GM19023 (cell line): ENCODE data around the gene PRKN.

Experiments
- ATAC-seq: cut with Tn5 transposase; IDR thresholded peaks from one replicate; pipeline ENCODE4 v1.9.1; 2021; ENCODE audit warnings: mild to moderate bottlenecking, moderate library complexity; ENCODE audit not compliant: unreplicated experiment

PRKN gene

DNA sequence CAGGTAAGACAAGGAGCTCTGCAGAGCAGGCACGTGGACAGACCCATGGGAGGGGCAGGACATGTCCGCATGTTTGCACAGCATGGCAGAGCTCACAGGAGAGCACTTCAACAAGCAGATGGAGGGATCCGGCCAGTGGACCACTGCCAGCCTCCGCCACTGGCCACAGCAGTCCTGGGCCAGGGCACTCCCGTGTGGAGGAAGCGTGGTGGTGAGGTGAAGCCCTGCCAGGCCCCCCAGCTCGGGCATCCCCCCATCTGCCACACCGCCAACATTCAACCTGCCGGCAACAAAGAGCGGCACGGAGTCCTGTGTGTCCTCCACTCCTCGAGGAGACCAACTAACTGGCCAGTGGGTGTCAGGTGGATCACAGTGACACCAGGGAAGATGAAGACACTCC is 1349.5 kb downstream of the PRKN start:
- no peak for ATAC-seq

DNA sequence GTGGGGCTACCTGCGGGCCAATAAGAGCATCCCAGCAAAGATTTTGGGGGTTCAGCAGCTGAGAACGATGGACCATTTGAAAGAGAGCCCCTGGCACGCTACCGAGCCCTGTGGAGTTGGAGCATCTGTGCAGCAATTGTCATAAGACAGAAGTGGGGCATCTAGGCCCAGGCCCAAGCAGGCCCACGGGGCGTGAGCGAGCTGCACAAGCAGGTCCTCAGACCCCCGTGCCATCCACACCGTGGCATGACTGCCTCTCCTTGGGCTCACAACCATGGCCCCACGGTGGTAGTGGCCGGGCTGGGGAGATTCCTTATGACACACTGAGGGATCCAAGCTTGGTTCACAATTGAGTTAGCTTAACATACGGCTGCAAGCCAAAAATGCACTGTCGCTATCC is 1350.5 kb downstream of the PRKN start:
- ATAC-seq = no peak

DNA sequence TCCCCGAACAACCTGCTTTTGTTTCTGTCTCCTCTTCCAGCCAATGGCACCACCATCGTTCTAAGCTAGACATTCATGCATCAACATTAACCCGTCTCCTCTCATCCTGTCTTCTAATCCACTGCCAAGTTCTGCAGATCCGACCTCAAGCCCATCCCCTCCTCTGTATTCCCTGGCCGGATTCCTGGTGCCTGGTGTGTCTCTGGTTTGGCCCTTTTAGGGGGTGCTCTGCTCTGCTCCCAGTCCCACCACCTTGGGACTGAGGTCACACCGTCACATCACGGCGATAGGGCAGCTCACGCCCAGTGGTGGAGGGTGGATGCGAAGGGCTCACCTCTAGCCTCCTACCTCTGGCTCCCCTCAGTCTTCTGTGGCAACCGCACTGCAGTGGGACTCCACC is 1351.2 kb downstream of the PRKN start:
- ATAC-seq = no peak

DNA sequence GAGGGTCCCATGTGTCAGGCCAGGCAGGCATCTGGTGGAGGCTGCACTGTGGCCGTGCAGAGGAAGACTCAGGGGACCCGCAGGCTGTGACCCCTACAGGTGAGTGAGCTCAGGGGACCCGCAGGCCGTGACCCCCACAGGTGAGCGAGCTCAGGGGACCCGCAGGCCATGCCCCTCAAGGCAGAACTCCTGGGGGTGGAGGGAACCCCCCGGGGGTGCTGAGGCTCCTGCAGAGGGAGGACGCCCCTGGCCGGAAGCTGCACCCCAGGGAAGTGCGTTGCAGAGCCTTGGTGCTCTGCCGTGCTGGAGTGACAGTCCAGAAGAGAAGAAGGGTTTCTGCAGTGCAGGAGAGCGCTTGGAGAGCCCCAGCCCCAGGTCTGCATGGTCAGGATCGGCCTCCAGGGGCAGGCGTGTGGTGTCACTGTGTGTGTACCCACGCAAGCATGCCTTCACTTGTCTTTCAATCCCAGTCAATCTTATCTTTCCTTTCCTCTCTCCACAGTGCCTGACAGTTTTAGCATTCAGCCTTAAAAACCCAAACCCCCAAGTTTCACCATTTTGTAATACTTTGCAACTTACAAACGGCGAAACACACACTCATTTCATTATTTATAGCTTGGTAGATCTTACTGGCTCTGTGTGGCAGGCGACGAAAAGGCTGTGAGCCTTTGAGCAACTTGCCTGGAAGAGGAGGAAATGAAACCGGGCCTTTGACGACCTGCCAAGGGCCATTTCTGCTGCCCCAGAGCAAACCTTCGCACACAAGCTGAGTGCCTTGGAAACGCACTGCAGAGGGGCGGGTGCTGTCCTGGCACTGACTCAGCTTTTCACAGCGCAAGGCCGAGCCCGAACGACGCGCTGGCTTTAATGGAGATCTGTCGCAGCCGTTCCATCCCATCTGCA is 1352.3 kb downstream of the PRKN start:
- no peak for ATAC-seq

DNA sequence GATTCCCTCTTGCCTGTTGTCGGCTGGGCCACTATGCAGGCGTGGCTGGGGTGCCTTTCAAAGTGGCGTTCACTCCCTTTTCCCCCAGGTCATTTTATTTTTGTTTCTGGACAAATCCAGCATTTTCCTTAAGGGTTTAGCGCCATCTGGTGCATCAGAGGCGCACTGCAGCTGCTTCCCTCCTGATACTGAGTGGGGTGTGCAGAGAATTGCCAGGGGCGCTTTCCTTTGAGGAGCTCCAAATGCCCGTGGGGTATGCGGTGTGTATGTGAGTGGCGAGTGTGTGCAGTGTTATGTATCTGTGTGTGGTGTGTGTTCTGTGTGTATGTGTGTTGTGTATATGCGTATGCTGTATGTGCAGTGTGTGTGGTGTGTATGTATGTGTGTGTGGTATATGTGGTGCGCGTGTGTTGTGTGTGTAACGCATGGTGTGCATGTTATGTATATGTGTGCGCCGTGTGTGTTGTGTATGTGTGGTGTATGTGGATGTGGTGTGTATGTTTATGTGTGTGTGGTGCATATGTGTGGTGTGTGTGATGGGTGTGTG is 1353.6 kb downstream of the PRKN start:
- peak; percentile 39 for ATAC-seq

DNA sequence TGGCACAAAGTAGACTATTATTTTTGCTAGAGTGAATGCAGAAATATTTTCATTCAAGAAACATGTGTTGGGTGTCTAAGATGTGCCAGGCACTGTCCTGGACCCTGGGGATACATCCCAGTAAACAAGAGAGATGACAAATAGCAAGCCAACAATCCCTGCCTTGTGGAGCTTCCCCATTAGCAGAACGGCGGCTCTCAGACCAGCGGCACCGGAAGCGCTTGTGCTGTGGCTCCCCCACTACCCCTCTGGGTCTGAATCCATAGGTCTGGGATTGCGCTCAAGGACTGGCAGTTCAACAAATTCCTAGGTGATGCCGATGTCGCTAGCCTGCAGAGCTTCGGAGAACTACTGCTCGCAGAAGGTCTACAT is 1355.2 kb downstream of the PRKN start:
- no peak for ATAC-seq

DNA sequence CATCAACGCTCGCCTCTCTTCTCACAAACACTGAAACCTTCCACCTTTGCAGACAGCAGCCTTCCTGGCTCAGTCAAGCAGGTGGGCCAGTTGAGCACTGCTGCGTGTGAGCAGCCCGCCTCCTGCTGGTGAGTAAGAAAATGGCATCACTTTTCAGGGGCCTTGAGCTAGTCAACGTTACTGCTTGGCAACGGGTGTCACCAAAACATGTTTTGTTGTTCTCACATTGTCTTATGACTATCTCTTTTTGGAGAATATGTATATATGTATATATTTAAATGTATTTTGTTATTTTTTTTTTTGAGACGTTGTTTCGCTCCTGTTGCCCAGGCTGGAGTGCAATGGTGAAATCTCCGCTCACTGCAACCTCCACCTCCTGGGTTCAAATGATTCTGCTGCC is 1356.7 kb downstream of the PRKN start:
- peak; percentile 89 for ATAC-seq

DNA sequence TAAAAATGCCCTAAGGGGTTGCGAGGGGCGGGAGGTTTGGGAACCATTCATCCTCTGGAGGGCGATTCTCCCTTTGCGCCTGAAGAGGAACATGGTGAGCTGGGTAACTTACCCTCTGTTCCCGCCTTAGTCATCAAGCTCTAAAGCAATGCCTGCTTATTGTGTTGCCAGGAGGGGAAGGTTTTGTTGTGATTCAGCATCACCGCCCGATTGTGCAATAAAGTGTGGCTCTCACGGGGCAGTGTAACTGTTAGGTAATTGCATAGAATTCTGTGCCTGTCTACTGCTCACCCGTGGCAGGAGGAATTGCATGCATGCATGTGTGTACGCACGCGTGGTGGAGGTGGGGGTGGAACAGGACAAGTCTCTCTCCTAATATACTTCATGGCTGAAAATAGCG is 1358.2 kb downstream of the PRKN start:
- no peak for ATAC-seq

DNA sequence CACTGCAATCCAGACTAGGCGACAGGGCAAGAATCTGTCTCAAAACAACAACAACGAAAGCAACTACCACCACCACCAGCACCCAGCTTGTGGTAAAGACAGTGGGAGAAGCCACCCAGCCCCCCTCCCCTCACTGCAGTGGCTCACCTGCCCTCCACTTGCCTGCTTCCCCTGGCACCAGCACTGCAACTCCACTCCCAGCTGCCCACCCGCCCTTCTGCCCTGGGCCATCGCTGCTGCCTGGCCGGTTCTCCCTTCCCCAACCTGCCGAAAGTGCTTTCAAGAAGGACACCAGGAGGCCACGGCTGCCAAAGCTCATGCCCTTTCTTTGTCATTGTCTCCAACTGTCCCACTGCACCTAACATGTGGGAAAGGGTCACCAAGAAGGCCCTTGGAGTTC is 1359.1 kb downstream of the PRKN start:
- ATAC-seq = no peak

DNA sequence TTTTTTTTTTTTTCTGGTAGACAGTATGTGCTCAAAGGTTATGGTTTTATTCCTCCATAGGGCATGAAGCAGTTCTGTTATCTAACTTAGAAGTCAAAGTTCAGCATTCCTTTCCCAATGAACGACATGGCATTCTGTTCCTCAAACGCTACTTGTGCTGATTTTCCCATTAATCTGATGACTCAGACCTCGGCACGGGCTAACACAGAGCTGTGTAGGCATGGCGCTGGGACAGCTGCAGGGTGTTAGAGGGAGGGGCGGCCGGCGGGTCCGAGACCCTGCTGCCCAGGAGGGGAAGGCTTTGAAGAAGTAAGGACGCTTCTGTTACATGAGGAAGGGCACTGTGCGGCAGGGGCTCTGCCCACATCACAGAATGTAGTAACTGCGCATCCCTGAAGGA is 1360.1 kb downstream of the PRKN start:
- ATAC-seq = no peak

DNA sequence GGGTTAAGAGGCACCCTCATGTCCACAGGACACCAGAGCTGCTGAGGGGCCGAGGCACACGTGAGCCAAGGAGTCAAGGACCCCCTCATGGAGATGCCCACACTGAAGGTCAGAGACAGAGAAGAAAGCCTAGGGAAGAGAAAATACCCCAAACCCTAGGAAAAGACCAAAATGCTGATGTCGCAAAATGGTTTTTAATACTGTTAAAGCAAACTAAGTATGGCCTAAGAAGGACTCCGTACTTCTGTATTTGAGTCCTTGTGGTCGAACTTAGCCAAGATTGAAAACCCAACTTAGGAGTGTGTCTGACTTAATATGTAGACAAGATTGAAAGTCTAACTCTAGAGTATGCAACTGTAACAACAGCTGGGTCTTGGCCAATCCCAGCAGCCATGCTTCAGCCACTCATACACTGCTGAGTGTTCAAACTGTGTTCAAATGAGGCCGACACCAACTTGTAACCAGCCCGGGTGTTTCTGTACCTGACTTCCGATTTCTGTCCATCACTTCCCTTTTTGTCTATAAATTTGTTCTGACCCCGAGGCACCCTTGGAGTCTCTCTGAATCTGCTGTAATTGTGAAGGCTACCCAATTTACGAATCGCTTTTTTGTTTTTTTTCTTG is 1361.2 kb downstream of the PRKN start:
- ATAC-seq = no peak

DNA sequence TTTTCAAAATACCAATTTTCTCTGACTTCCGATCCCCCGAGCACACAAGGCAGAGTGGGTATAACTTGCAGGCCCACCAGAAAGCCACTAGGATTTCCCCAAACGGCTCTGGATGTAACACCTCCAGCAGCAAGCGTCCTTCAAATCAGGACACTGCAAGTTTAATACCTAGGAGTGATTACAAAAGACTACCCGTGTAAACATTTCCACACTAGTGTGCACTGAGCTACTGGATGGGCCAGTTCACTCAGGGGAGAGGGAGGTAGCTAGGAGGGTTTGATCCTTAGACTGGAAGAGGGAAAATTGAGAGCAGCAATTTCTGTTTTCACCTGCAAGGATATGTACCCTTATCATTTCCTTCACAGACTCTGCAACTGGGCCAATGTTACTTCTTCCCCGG is 1361.9 kb downstream of the PRKN start:
- no peak for ATAC-seq

DNA sequence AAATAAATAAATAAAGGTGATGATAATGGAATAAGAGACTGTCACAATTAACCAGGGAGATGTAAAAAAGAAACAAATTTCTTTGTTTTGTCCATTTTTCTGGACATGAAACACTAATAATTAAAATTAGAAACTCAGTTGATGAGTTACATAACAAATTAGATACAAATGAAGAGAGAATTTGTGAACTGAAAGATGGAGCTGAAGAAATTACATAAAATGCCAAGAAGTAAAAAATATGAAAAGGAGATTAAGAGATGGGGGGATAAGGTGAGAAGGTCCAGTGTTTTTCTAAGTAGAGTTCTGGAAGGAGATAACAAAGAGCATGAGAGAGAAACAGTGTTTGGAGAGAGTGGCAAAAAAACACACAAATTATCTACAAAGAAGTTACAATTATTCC is 1364.3 kb downstream of the PRKN start:
- ATAC-seq = no peak

DNA sequence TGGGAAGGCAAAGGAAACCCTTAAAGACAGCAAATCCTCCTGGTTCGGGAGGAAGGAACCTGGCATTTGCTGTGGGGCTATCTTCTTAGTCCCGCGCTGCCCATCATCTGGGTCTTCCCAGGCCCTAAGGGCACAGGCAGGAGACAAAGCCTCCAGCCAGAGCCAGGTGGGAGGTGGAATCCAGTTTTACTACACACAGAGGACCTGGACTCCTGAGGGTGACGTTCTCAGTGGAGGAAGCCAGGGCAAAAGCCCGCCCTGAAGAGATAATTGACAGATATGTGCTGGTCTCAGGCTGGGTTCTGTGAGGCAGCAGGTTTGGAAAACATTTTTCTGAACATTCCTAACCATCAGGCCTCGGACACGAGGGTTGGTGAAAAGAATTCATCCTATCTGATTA is 1365.3 kb downstream of the PRKN start:
- no peak for ATAC-seq

DNA sequence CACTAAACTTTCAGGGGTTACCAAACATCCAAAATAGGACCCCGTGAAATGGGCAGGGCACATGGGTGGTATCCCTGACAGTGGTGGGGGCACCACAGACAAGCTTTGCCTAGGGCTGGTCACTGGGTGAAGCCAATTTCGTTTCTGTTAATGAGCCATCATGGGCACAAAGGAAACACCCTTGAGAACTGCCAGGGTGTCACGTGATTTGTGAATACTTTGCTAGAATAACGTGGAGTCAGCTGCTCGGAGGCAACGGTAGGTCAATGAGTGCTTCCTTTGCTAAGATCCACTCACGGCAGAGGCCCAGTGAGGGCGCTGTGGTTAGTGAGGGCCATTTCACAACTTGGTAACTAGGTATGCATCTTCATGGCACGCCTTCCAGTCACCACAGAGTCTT is 1366.0 kb downstream of the PRKN start:
- ATAC-seq = no peak

DNA sequence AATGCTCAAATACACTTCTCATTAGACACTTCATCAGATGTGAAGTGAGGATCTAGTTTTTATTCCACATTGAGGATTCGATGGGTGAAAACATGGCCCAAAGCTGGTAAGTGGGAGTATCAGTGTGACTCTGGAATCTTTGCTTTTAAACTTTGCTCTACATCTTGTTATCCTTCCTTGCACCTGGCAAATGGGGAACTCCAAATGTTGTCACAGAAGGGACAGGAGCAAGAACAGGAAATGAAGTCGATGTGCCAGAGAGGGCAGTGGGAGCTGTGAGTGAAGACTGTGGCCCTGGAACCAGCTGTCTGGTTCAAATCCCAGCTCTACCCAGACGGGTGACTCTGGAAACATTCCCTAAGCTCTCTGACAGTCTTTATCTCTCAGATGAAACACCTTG is 1367.0 kb downstream of the PRKN start:
- ATAC-seq = no peak

DNA sequence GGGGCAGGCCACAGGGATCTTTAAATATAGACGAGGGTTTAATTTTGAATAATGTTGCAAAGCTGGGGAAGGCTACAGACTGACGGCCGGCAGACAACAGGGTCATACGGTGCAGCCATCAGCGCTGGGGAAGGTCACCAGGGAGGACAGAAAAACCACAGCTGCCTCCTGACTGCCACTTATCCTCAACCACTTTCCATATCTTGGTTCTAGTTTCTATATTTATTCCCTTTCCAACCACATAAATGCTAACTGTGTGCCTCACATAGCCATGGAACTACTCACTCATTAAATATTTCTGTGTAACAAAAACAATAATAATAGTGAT is 1368.0 kb downstream of the PRKN start:
- no peak for ATAC-seq

DNA sequence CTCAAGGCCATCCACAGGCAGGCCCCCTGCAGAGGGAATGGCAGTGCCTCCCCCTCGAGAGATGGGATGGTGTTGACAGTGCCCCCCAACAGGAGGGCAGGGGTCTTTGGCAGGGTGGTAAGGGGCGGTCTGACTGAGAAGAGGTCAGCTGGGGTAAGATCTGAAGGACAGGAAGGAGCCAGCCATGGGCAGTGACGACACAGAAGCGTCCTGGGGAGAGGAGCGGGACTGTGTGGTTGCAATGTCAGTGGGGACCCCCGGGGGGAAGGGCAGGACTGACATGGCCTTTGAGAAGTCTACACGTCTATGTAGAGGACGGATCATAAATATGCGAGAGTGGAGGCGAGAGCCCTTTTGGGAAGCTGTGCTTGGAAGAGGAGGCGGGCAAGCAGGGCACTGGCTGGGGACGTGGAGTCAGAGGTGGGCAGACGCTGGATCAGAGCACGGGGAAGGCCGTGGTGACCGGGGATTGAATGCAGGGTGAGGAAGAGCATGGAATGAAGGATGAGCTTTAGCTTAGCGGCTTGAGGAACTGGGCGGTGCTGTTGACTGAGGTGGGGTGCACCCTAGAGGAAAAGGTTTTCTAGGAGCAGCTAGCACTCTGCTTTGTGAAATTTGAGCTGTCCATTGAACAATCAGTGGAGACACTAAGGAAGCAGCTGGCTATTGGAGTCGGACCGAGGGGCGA is 1371.3 kb downstream of the PRKN start:
- no peak for ATAC-seq

DNA sequence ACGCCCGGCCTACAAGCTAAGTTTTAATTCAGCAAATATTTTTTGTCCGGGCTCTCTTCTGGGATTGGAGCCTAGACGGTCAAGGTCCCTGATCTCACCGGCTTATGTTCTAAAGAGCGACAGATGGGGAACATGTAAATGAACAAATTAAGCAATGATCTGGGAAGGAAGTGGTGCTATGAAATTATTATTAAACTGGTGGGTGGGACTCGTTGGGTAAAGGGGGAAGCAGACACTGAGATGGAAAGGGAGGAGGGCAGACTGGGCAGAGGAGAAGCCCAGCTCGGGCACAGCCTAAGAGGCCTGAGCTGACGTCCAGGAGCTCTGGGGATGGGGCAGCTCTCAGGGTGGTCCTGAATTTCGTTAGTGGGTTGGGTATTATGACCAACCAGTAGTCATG is 1371.9 kb downstream of the PRKN start:
- no peak for ATAC-seq

DNA sequence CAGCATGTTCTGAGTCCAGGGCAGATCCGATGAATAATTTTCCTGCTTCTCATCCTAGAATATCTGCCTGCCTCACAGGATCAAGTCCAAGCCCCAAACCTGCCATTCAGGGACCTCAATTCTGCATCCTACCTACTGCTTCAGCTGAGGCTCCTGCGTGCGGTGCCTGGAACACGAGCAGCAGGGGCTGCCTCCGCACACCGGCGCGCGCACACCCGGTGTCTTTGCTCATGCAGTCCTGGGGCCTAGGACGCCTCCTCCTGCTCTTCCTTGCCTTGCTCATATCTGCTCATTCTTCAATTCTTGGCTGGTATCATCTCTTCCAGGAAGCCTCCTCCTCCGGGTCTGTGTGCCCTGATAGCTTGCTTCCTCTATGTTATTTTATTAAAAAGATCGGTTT is 1372.6 kb downstream of the PRKN start:
- ATAC-seq = no peak

DNA sequence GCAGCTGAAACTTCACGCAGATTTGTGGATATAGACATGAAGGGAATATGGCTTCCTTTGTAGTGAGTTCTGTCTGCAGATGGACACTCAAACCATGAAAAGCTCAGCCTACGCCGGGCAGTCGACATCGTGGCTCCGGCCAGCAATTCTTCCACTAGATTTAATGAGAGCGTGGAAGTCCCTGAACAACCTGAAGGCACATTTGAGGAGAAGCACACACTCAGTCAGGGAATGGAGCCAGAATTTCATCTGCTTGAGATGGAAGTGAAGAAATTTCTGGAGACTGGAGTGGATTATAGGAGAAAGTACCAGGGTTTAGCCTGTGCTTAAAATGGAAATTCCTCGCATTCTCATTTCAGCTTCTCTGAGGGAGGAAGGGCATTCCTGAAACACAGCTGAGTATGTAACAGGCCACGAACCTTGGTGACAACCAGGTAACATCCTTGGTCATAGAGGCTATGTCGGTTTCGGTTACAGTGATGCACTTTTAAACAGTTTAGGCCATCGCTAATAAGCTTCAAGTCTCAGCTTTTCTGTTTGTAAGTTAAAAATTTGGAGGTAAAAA is 1373.2 kb downstream of the PRKN start:
- ATAC-seq = no peak

DNA sequence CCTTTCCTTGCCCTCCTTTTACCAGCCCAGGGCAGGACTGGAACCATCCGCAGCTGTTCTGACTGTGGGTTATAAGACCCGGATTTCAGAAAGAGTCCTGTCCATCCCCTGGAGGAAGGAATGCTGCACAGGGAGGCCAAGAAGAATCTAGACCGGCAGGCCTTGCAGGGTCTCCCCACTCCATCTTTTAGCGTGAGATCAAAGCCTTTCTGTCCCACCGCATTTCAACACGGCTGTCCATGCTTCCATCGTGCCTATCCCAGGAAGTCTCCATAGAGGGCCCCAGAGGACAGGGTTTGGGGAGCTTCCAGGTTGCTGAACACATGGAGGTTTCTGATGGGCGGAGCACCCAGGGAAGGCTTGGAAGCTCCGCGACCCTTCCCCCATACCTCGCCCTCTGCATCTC is 1374.4 kb downstream of the PRKN start:
- no peak for ATAC-seq
